GM10248 (cell line): ENCODE measurements around the gene SLC12A9.

Experiments used
- CTCF ChIA-PET: fragments of 300-600 bp; sonication (Branson Sonifier 250); formaldehyde crosslinking; extraction: SDS; loops from one replicate; lab custom pipeline; 2021; ENCODE audit warnings: antibody characterized with exemption; lab: Yijun Ruan, JAX
- POLR2A ChIA-PET: fragments of 350-650 bp; sonication (Branson Sonifier 250); formaldehyde crosslinking; extraction: SDS; loops from one replicate; lab custom pipeline; 2020; ENCODE audit warnings: antibody characterized with exemption; lab: Yijun Ruan, JAX
- DNase-seq: peaks from one replicate; pipeline ENCODE4 v3.0.0; 2012; ENCODE audit errors: extremely low spot score
- CTCF ChIP-seq: IDR thresholded peaks from 2 replicates; pipeline ENCODE4 v1.5.1; 2012; ENCODE audit warnings: mild to moderate bottlenecking, low read depth; ENCODE audit errors: extremely low read depth, missing control alignments, control extremely low read depth

Gene SLC12A9

GRCh38 chr7:100861616-100861985 is 9.1 kb downstream of the SLC12A9 start:
- ChIA-PET POLR2A (no interaction called here), CTCF (interaction anchor here (1.3 to 1.6 kb wide), 2 partner anchors 9 to 62 kb away, joined by 4 read pairs; partner anchors contain the start of gene SLC12A9)
- TF ChIP-seq CTCF = no peak
- no peak for DNase-seq

GRCh38 chr7:100863406-100863950 is 11.0 kb downstream of the SLC12A9 start:
- ChIA-PET CTCF (interaction anchor here (2.2 kb wide), 1 partner anchor 11 kb away, joined by 9 read pairs; the partner anchor contains the start of gene SLC12A9), POLR2A (no interaction called here)
- no peak for TF ChIP-seq CTCF
- DNase-seq = no peak

GRCh38 chr7:100864263-100864845 is 11.8 kb downstream of the SLC12A9 start:
- TF ChIP-seq CTCF = no peak
- DNase-seq = no peak
- ChIA-PET POLR2A (no interaction called here), CTCF (interaction anchor here (1.0 to 2.2 kb wide), 2 partner anchors 10 to 12 kb away, joined by 4 to 9 read pairs; partner anchors contain the start of gene SLC12A9)

GRCh38 chr7:100865372-100865911 is 12.9 kb downstream of the SLC12A9 start:
- DNase-seq = no peak
- ChIA-PET CTCF (no interaction called here), POLR2A (no interaction called here)
- no peak for TF ChIP-seq CTCF

GRCh38 chr7:100865938-100866728 is 13.6 kb downstream of the SLC12A9 start:
- POLR2A ChIA-PET = no interaction called here

More at GRCh38 chr7:100865938-100866728, 13.6 kb downstream of the SLC12A9 start:
- DNase-seq = no peak
- no peak for TF ChIP-seq CTCF
- CTCF ChIA-PET = interaction anchor here (0.8 to 1.4 kb wide), 2 partner anchors 13 to 278 kb away, joined by 3 to 4 read pairs; partner anchors contain the start of gene SLC12A9
